Stomach (tissue), 9 donors: ENCODE measurements around the gene GBE1. TPM values are rescaled to one million over a fixed set of nuclear protein-coding genes. Genes with fewer than 3 reads are reported as not detected.

Experiments used
- DNase-seq, 2 donors: peaks; one replicate each; pipeline versions ENCODE4 v3.0.0 to v3.0.0-alpha.2; 2013 to 2019
- H3K27ac ChIP-seq, 5 donors: fragments of 200-600 bp in 4 of 5; sonication (generic) in 4 of 5; one replicate each; pipeline ENCODE4 v1.5.1; 2013 to 2019; ENCODE audit warnings: mild to moderate bottlenecking in 1 of 5, moderate library complexity in 1 of 5
- H3K27me3 ChIP-seq, 3 donors: fragments of 200-600 bp; sonication (generic); one replicate each; pipeline ENCODE4 v1.5.1; 2017 to 2019; ENCODE audit warnings: mixed run types in 1 of 3
- H3K36me3 ChIP-seq, 4 donors: fragments of 200-600 bp; sonication (generic); 1 replicate in 3 of 4; 2 replicates in 1 of 4; pipeline ENCODE4 v1.5.1; 2016 to 2019
- H3K4me1 ChIP-seq, 4 donors: fragments of 200-600 bp; sonication (generic); one replicate each; pipeline ENCODE4 v1.5.1; 2016 to 2019
- H3K4me3 ChIP-seq, 4 donors: fragments of 200-600 bp; sonication (generic) in 3 of 4; one replicate each; pipeline ENCODE4 v1.5.1; 2016 to 2019; ENCODE audit warnings: mild to moderate bottlenecking in 1 of 4
- H3K9me3 ChIP-seq, 4 donors: fragments of 200-600 bp; sonication (generic); one replicate each; pipeline ENCODE4 v1.5.1; 2016 to 2019
- EP300 ChIP-seq: sonication (generic); formaldehyde crosslinking; IDR thresholded peaks from one replicate; pipeline ENCODE4 v1.6.1; 2017; ENCODE audit warnings: antibody characterized with exemption
- POLR2A ChIP-seq, 4 donors: fragments of 450-650 bp; IDR thresholded peaks; one replicate each; pipeline ENCODE4 v1.6.1; 2016; ENCODE audit warnings: antibody characterized with exemption in 4 of 4, control low read depth in 2 of 4, mild to moderate bottlenecking in 1 of 4, moderate library complexity in 1 of 4
- POLR2AphosphoS5 ChIP-seq, 3 donors: sonication (generic); formaldehyde crosslinking; IDR thresholded peaks; one replicate each; pipeline ENCODE4 v1.6.1; 2016; ENCODE audit warnings: antibody characterized with exemption in 3 of 3
- WGBS, 5 donors: extraction: QIAGEN DNeasy Blood & Tissue Kit in 3 of 5; methylation state at CpG; one replicate each; pipeline versions ENCODE4 v1.1.5 to v1.1.7; 2013 to 2018; 5-methylcytosine and 5-hydroxymethylcytosine counted together
- intact Hi-C: fragments of 100-400 bp; cut with DNase I; formaldehyde crosslinking; loops from one replicate; pipeline ENCODE4 v1.15.1; 2023; ENCODE audit warnings: low total_unique reads
- polyA plus RNA-seq, 3 donors: library from polyadenylated mRNA; stranded (reverse); fragments of 200-250 nt; gene quantifications; one replicate each; pipeline ENCODE4 v1.2.3, GENCODE V29; 2013
- total RNA-seq, 5 donors: library from RNA; depleted of rRNA; stranded (reverse); fragments of >200 nt; gene quantifications; one replicate each; pipeline versions ENCODE4 v1.1.0 to v1.2.3, GENCODE V29; 2014 to 2016
- TF ChIP-seq, protein P1 (sequence below), 7 experiments: fragments of 450-650 bp in 4 of 7; fragments of 200-600 bp in 3 of 7; sonication (generic) in 3 of 7; IDR thresholded peaks; one replicate each; pipeline ENCODE4 v1.5.1; 2016 to 2019; ENCODE audit warnings: antibody characterized with exemption in 7 of 7, control low read depth in 2 of 7, mild to moderate bottlenecking in 1 of 7
- donor health status: healthy with polysubstance abuse.
- donor health status: Bipolar disorder and iron deficiency.
- donor health status: healthy.

The GBE1 gene
- total and polyA plus RNA-seq, 8 donors, result 8.2 to 57.1 (median 11.6) TPM

- Histone ChIP-seq H3K27ac (no peak overlapping the region), H3K9me3 (no peaks in the 10 kb centered on the region), H3K27me3 (no peaks in the 10 kb centered on the region), H3K4me1 (no peaks in the 10 kb centered on the region), H3K4me3 (no peak overlapping the region), H3K36me3 (no peaks in the 10 kb centered on the region)
- WGBS, 5 donors, result 52 to 72% (median 63%) methylated on average over 3 of the region's 3 CpGs
- TF ChIP-seq EP300, result no peak
- no peak for TF ChIP-seq POLR2AphosphoS5 (IDR thresholded peaks at IDR 0.05)
- TF ChIP-seq, protein P1, sequence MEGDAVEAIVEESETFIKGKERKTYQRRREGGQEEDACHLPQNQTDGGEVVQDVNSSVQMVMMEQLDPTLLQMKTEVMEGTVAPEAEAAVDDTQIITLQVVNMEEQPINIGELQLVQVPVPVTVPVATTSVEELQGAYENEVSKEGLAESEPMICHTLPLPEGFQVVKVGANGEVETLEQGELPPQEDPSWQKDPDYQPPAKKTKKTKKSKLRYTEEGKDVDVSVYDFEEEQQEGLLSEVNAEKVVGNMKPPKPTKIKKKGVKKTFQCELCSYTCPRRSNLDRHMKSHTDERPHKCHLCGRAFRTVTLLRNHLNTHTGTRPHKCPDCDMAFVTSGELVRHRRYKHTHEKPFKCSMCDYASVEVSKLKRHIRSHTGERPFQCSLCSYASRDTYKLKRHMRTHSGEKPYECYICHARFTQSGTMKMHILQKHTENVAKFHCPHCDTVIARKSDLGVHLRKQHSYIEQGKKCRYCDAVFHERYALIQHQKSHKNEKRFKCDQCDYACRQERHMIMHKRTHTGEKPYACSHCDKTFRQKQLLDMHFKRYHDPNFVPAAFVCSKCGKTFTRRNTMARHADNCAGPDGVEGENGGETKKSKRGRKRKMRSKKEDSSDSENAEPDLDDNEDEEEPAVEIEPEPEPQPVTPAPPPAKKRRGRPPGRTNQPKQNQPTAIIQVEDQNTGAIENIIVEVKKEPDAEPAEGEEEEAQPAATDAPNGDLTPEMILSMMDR (IDR thresholded peaks at IDR 0.05), result no peak
- no peak for TF ChIP-seq POLR2A (IDR thresholded peaks at IDR 0.05)
- DNase-seq, result peak in 1 of 2 donors; percentile 6
- intact Hi-C loops, result no loop called here
Observed at GRCh38 chr3:81790117-81790516, 28.7 kb upstream of the GBE1 start.

GRCh38 chr3:81789691-81790090 is 28.2 kb upstream of the GBE1 start:
- Histone ChIP-seq H3K4me3 (no peak overlapping the region), H3K27ac (no peak overlapping the region), H3K4me1 (no peaks in the 10 kb centered on the region), H3K36me3 (no peaks in the 10 kb centered on the region), H3K9me3 (no peaks in the 10 kb centered on the region), H3K27me3 (no peaks in the 10 kb centered on the region)
- DNase-seq, result peak in 1 of 2 donors; percentile 21
- intact Hi-C loops, result no loop called here
- TF ChIP-seq, protein P1 (IDR thresholded peaks at IDR 0.05), result no peak
- TF ChIP-seq POLR2AphosphoS5 (IDR thresholded peaks at IDR 0.05) (no peak), EP300 (no peak), POLR2A (IDR thresholded peaks at IDR 0.05) (no peak)

- Histone ChIP-seq H3K4me3 (no peak overlapping the region), H3K36me3 (no peaks in the 10 kb centered on the region), H3K9me3 (no peaks in the 10 kb centered on the region), H3K4me1 (no peaks in the 10 kb centered on the region), H3K27me3 (no peaks in the 10 kb centered on the region), H3K27ac (no peak overlapping the region)
- intact Hi-C loops, result no loop called here
- TF ChIP-seq EP300 (no peak), POLR2A (IDR thresholded peaks at IDR 0.05) (no peak), POLR2AphosphoS5 (IDR thresholded peaks at IDR 0.05) (no peak)
- TF ChIP-seq, protein P1 (IDR thresholded peaks at IDR 0.05), result no peak
- DNase-seq, result no peak
- 46 to 58% (median 50%) methylated on average over 2 of the region's 2 CpGs for WGBS, 5 donors
Observed at GRCh38 chr3:81788610-81789009, 27.2 kb upstream of the GBE1 start.

GRCh38 chr3:81788044-81788443 is 26.6 kb upstream of the GBE1 start:
- no peaks in the 10 kb centered on the region for H3K27me3 ChIP-seq
- intact Hi-C loops, result no loop called here
- TF ChIP-seq POLR2A (IDR thresholded peaks at IDR 0.05) (no peak), POLR2AphosphoS5 (IDR thresholded peaks at IDR 0.05) (no peak), EP300 (no peak)
- TF ChIP-seq, protein P1 (IDR thresholded peaks at IDR 0.05), result no peak
- H3K27ac ChIP-seq, result no peak overlapping the region
- H3K9me3 ChIP-seq, result no peaks in the 10 kb centered on the region
- no peak overlapping the region for H3K4me3 ChIP-seq
- no peak for DNase-seq
- 70 to 85% (median 76%) methylated on average over 2 of the region's 2 CpGs for WGBS, 5 donors
- no peaks in the 10 kb centered on the region for H3K36me3 ChIP-seq
- H3K4me1 ChIP-seq, result no peaks in the 10 kb centered on the region
